ENCODE data around the gene SKOR2.
"Not testable (repeated sequence)": the region's sequence is repeated elsewhere in the genome, so short reads cannot be mapped to it uniquely, and the experiment has no call there.

The SKOR2 gene

GRCh38 chr18:47195961-47196360 is 55.5 kb downstream of the SKOR2 start:
- DNase-seq: not testable (repeated sequence)

DNA sequence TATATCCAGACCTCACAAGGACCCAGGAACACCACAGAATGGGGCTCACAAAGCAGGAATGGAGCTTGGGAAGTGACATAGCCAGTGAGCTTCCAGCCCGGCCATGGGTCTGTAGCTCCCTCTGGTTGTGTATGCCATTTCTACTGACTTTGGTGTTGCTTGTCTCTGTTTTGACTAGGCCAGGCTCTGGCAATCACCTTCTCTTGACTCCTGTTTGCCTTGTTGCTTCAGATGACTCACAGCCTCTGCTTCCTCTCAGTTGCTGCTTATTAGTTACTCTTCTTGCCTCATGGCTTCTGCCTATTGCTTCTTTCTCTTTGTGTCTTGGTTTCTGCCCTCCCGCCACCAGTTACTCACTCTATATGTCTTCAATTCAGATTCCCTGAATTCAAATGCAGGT is 59.5 kb downstream of the SKOR2 start:
- DNase-seq: no peak

DNA sequence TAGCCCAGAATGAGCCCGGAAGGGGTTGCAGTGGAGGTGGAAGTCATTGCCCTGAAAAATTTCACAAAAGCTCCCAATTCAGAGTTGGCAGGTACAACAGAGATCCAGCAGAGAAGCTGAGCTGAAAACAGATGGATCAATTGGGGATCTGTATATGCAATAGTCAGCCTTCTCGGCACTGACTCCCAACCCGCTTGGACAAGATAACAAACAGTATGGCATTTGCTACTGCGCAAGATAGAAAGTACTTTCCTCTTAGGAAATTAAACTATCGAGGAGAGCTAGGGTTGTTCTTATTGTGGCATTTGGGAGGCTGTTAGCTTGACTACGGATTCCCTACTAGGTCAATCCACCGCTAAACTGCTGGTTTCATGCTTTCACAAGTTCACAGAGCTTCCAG is 63.7 kb downstream of the SKOR2 start:
- no peak for DNase-seq

DNA sequence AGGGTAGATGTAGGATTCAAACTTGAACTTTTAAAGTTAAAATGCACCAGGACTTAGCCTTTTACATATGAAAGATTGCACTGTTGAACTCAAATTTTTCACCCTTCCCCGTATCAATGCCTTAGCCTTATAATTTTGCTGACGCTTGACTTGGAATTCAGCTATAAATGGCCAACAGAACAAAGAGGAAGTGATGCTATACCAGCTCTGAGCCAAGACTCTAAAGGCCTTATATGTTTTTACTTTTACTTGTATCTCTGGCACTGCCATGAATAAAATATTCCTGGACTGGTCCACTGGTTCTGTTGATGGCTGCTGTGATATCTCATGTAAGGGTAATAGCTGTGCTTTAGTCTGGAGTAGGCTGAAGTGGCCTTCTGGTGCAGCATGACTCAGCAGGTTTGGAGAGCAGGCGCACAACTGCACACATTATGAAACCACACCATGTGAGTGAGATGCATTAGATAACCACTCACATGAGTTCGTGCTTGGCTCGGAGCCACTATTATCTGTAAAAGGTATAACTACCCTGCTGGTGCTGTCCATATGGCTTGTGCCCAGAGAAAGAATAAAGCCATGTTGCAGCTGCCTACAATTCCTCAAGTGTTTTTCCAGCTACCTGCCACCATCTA is 66.9 kb downstream of the SKOR2 start:
- DNase-seq: peak; percentile 11

DNA sequence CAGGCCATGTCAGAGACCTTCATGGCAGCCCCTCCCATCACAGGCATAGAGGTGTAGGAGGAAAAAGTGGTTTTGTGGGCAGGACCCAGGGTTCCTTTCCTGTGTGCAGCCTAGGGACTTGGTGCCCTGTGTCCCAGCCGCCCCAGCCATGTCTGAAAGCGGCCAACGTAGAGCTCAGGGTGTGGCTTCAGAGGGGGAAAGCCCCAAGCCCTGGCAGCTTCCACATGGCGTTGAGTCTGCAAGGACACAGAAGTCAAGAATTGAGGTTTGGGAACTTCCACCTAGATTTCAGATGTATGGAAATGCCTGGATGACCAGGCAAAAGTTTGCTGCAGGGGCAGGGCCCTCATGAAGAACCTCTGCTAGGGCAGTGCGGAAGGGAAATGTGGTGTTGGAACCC is 69.3 kb downstream of the SKOR2 start:
- DNase-seq: not testable (repeated sequence)

- DNase-seq: no peak
Measured at GRCh38 chr18:47180765-47181164, 70.7 kb downstream of the SKOR2 start.

DNA sequence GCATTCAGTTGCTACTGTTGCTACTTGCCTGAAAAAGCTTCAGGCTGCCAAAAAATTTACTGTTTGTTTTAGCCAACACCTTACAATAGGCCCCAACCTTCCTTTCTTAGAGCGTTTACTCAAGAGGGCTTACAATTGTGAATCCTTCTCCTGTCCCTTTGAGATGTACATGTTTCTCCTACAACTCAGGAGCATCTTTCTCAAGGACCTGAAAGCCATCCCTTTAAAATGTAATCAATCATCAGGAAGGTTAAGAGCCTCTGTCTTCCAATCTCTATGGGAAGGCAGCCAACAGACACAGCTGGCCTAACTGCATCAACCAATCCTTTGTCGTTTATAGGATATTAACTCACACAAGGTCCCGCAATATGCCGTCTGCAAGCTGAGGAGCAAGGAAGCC is 71.9 kb downstream of the SKOR2 start:
- DNase-seq: no peak

DNA sequence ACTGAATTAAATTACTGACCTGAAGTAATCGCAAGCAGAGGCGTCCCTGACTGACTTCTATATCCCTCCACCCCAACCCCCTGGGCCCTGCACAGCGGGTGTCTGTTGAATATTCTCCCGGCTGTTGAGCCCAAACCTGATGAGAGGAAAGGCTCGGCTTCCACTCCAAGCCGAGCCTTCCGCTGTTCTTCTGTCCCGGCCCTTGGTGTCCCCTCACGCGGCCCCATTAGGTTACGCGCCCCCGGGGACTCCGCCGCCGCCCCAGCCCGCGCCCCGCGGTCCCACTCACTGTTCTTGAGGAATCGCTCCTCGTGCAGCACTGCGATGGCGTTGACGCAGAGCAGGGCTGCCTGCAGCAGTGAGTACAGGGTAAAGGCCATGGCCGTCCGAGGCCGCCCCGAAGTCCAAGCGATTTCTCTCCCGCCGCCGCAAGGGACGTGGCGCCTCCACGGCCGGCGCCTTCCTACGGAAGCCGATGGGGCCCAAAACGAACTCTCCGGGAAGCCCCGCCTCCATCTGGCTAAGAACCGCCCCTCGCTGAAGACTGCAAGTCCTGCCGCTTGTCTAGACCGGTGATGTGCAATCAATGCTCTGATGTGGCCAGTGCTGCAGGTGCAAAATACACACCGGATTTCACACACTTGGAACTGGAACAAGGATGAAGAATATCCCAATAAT is 75.4 kb downstream of the SKOR2 start, which contains the start of gene IER3IP1:
TSS of gene IER3IP1 (minus strand) at position 467 of the 678 bp plus-strand sequence. CDS start at position 380, 87 bp downstream.
- peak; percentile 92 for DNase-seq

DNA sequence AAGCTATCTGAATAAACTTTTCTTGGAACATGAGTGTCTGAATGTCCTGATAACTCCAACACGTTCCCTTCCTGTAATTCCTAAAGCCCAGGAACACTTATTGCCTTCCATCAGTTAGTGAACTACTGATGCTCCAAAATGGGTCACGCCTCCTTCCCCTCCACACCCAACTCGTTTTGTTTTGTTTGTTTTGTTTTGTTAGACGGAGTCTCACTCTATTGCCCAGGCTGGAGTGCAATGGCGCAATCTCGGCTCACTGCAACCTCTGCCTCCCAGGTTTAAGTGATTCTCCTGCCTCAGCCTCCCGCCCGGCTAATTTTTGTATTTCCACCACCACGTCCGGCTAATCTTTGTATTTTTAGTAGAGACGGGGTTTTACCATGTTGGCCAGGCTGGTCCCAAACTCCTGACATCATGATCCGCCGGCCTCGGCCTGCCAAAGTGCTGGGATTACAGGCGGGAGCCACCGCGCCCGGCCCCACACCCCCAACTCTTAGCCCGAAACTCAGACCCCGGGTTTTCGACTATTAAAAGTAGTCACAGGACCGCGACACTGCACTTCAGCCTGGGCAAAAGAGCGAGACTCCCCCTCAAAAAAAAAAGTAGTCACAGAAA is 76.1 kb downstream of the SKOR2 start:
- peak; percentile 6 for DNase-seq

GRCh38 chr18:47174545-47175116 is 76.8 kb downstream of the SKOR2 start:
- no peak for DNase-seq

DNA sequence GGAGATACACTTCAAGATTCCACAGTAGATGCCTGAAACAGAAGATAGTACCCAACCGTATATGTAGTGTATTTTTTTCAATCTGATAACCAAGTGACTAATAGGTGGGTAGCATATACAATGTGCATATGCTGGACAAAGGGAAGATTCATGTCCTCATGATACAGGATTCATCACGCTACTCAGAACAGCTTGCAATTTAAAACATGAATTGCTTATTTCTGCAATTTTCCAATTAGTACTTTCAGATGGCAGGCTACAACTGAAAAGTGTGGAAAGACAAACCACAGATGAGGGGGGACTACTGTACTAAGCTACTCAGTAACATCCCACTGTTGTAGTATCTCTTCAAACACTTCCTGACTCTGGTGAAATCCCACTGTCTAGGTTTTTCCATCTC is 79.0 kb downstream of the SKOR2 start:
- DNase-seq: no peak

DNA sequence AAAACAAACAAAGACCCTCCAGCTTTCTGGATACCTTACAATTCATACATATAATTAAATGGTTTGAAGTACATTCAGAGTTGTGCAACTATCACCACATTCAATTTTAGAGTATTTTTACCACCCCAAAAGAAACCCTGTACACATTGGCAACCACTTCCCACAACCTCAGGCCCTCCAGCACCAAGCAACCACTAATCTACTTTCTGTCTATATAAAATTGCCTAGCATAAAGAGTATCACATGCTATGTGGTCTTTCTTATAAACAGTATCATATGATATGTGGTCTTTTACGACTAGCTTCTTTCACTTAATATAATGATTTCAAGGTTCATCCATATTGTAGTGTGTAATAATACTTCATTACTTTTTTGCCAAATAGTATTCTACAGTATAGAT is 82.5 kb downstream of the SKOR2 start:
- no peak for DNase-seq

- DNase-seq: no peak
Measured at GRCh38 chr18:47168509-47168908, 83.0 kb downstream of the SKOR2 start.

DNA sequence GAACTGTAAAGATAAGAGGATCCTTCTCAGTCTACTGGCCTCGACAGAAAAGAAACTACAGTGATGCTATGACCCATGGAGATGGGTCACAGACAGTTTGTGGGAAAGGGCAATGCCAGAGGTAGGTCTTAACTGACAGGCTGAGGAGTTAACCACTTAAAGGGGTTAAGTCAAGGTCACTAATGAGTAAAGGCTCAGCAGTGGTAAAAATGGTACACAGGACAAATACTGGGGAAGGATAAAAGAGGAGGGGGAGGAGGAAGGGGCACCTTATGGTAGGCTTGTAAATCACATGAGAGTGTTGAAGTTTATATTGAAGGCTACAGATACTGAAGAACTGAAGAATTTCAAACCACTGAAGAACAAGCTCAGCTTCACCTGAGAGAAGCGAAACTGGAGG is 85.2 kb downstream of the SKOR2 start:
- DNase-seq: no peak

DNA sequence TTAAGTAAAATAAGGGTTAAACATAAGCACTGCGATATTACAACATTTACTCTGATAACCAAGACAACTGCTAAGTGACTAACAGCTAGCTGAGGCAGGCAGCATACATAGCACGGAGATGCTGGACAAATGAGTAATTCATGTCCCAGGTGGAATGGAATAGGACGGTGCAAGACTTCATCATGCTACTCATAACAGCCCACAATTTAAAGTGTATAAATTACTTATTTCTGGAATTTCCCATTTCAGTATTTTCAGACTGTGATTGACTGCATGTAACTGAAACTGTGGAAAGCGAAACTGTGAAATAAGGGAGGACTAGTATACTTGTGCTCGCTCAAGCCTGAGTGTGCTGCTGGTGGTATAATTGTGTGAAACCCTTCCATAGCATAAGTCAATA is 88.2 kb downstream of the SKOR2 start:
- peak; percentile 65 for DNase-seq

DNA sequence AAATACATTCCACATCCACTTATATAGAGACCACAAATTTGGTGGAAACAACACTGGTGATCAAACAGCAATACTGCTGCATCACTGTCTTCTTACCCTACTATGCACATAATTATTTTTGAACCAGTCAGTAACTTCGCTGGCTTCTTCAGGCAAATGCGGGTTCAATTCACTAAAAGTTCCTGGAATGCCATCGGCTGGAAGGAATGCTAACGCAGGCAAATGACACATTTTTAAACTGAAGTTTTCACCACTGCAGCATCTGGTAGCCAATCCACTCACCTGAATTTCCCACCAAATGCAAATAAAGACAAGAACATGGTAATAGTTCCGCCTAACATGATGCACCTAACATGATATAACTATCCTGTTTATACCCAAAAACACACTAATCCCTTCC is 91.2 kb downstream of the SKOR2 start:
- no peak for DNase-seq

- DNase-seq: peak; percentile 40
Measured at GRCh38 chr18:47158404-47158803, 93.1 kb downstream of the SKOR2 start.

All from fibroblast of skin of right quadriceps (primary cell).